Heart right ventricle (tissue), 16 donors: ENCODE data around the gene TNNI2. TPM values are rescaled to one million over a fixed set of nuclear protein-coding genes. Genes with fewer than 3 reads are reported as not detected.
A peak's percentile ranks its signal among the peaks of the same experiment; 100 is the strongest.

Experiments used
- ATAC-seq, 8 donors: fragments of 200-7000 bp; cut with Tn5 transposase; one replicate each; pipeline ENCODE4 v1.9.1; 2020; ENCODE audit warnings: mild to moderate bottlenecking in 8 of 8, moderate library complexity in 8 of 8, moderate number of reproducible peaks in 1 of 8
- DNase-seq, 2 donors: peaks; one replicate each; pipeline ENCODE4 v3.0.0-alpha.2; 2020
- H3K27ac ChIP-seq, 10 donors: fragments of 200-600 bp; sonication (generic) in 2 of 10; one replicate each; pipeline versions ENCODE4 v1.5.0 to v1.8.0; 2020 to 2022; ENCODE audit warnings: mild to moderate bottlenecking in 3 of 10
- H3K27me3 ChIP-seq, 7 donors: fragments of 200-600 bp; one replicate each; pipeline ENCODE4 v1.8.0; 2021 to 2022; ENCODE audit warnings: mild to moderate bottlenecking in 2 of 7
- H3K36me3 ChIP-seq, 9 donors: fragments of 200-600 bp; sonication (generic) in 1 of 9; one replicate each; pipeline versions ENCODE4 v1.5.0 to v1.8.0; 2020 to 2022; ENCODE audit warnings: mild to moderate bottlenecking in 2 of 9
- H3K4me1 ChIP-seq, 9 donors: fragments of 200-600 bp; sonication (generic) in 1 of 9; one replicate each; pipeline versions ENCODE4 v1.5.0 to v1.8.0; 2020 to 2022; ENCODE audit warnings: mild to moderate bottlenecking in 4 of 9
- H3K4me3 ChIP-seq, 10 donors: fragments of 200-600 bp; sonication (generic) in 2 of 10; one replicate each; pipeline versions ENCODE4 v1.5.0 to v1.8.0; 2020 to 2022; ENCODE audit warnings: mild to moderate bottlenecking in 7 of 10, moderate library complexity in 2 of 10
- H3K9me3 ChIP-seq, 11 donors: fragments of 200-600 bp in 10 of 11; sonication (generic) in 2 of 11; one replicate each; pipeline versions ENCODE4 v1.5.0 to v1.8.0; 2013 to 2022; ENCODE audit warnings: mild to moderate bottlenecking in 2 of 11, control low read depth in 1 of 11, moderate library complexity in 1 of 11
- WGBS, 2 donors: extraction: QIAGEN DNeasy Blood & Tissue Kit; methylation state at CpG; one replicate each; pipeline ENCODE4 v1.1.7; 2013; ENCODE audit warnings: inconsistent platforms in 1 of 2; 5-methylcytosine and 5-hydroxymethylcytosine counted together
- intact Hi-C, 10 donors: fragments of 100-400 bp; cut with DNase I; formaldehyde crosslinking; loops; one replicate each; pipeline versions ENCODE4 v1.11.1 to v1.14.2; 2022
- polyA plus RNA-seq, 2 donors: library from polyadenylated mRNA; stranded (reverse); fragments of 200-250 nt; gene quantifications; one replicate each; pipeline ENCODE4 v1.2.3, GENCODE V29; 2013
- total RNA-seq, 10 donors: library from RNA; stranded (reverse); fragmentation: NEBNext Ultra II Directional in 3 of 10; extraction: Animal tissue kit (Norgen Biotek cat#: 25700) in 3 of 10; gene quantifications; one replicate each; pipeline versions ENCODE4 v1.2.1 to v1.2.4, GENCODE V29; 2021 to 2023
- TF ChIP-seq, protein P1 (sequence below), 9 donors: fragments of 200-600 bp; sonication (generic) in 2 of 9; IDR thresholded peaks; one replicate each; pipeline versions ENCODE4 v1.5.0 to v1.8.0; 2021 to 2022; ENCODE audit warnings: antibody characterized with exemption in 9 of 9, mild to moderate bottlenecking in 5 of 9, moderate library complexity in 1 of 9
- donor health status: Arrhythmogenic right ventricular cardiomyopathy.
- donor health status: ischemic (EF 13 %, LVEDD 7.1; RV severe dilation, severe dysfunction).
- donor health status: healthy with polysubstance abuse.
- donor health status: DM: no; HTN: yes; CAD: no.
- donor health status: DM: no; HTN: no; CAD: no.
- donor health status: ischemic (EF 25% LVEDD 6.9; RV normal size, moderate dysfunction).
- donor health status: ischemic (EF 25% LVEDD 5.7; RV mildly dilated, moderate dysfunction).
- donor health status: healthy.
- donor health status: DM: yes; HTN: yes; CAD: no.
- donor health status: Ischemic cardiomyopathy.
- donor health status: ischemic (EF 35%, LVEDD 5.7; RV mildly dilated, moderate dysfunction).
- donor health status: nonischemic (EF 11% LVEDD 7.7; RV severe dilation, severe dysfunction).
- donor health status: DM: yes; HTN: yes; CAD: no.
- donor health status: PGD.
- donor health status: ischemic (EF 29% LVEDD 5.4; RV normal size, mild dysfunction).
- donor health status: nonischemic (EF 23%, LVEDD 6.1; RV moderate dilation, normal function).

The TNNI2 gene
- total and polyA plus RNA-seq, 12 donors, result 0.36 to 1.2 (median 0.55) TPM; not detected in 7

DNA sequence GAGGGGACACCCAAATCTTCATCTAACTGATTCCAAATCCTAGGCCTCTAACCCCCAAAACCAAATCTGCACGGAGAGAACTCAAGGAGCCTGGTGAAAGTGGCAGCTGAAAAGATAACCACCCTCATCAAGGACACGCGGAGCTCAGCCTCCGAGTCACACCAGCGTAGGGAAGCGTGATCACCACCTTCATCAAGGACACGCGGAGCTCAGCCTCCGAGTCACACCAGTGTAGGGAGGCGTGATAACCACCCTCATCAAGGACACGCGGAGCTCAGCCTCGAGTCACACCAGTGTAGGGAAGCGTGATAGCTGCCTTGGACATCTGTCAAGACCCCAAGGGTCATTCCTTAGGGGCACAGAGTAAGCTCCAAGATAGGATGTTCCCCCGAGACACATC, 33.3 kb upstream of the TNNI2 start:
- DNase-seq (no peak), ATAC-seq (no peak)
- no peak overlapping the region for H3K4me3 ChIP-seq
- intact Hi-C loops, result no loop called here
- no peaks in the 10 kb centered on the region for H3K36me3 ChIP-seq
- H3K4me1 ChIP-seq, result peaks cover 0 to 4% (median 0%) of the 10 kb centered on the region in 9 donors
- no peak overlapping the region for H3K27ac ChIP-seq
- TF ChIP-seq, protein P1, sequence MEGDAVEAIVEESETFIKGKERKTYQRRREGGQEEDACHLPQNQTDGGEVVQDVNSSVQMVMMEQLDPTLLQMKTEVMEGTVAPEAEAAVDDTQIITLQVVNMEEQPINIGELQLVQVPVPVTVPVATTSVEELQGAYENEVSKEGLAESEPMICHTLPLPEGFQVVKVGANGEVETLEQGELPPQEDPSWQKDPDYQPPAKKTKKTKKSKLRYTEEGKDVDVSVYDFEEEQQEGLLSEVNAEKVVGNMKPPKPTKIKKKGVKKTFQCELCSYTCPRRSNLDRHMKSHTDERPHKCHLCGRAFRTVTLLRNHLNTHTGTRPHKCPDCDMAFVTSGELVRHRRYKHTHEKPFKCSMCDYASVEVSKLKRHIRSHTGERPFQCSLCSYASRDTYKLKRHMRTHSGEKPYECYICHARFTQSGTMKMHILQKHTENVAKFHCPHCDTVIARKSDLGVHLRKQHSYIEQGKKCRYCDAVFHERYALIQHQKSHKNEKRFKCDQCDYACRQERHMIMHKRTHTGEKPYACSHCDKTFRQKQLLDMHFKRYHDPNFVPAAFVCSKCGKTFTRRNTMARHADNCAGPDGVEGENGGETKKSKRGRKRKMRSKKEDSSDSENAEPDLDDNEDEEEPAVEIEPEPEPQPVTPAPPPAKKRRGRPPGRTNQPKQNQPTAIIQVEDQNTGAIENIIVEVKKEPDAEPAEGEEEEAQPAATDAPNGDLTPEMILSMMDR (IDR thresholded peaks at IDR 0.05), result no peak
- H3K27me3 ChIP-seq, result peaks cover 0 to 58% (median 19%) of the 10 kb centered on the region in 7 donors
- WGBS, 2 donors, result 83 to 86% methylated on average over 15 of the region's 15 CpGs
- H3K9me3 ChIP-seq, result no peaks in the 10 kb centered on the region

DNA sequence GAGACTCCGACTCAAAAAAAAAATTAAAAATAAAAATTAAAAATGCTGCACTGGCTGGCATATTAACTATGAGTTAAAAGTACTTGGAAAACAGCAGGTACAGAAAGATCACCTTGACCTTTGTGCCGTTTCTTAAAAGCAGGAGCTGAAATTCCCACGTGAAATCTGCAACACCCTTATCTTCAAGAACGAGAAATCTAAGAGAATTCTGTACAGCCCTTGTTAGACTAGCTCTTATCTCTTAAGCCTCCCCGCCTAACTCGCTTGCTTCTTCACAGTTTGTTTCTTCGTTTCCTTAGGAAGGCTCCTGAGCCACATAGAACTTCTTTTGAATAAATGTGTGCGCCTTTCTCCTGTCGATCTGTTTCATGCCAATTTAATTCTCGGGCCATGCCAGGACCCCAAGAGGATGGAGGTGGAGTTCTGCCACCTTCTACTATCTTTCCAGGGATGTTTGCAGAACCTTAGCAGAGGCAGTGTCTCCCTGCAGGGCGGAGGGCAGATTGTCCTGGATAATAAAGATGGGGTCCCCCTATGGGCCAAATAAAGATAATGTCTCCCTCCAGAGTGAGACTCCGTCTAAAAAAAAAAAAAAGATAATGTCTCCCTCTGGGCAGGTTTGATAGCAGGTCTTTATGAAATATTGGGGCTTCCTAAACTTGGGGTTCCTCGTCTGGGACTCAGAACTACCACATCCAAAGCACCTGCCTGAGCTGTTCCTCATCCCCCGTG, 31.4 kb upstream of the TNNI2 start:
- H3K4me3 ChIP-seq, result no peak overlapping the region
- H3K27ac ChIP-seq, result no peak overlapping the region
- no peaks in the 10 kb centered on the region for H3K36me3 ChIP-seq
- H3K9me3 ChIP-seq, result peaks cover 0 to 6% (median 0%) of the 10 kb centered on the region in 11 donors
- peaks cover 0 to 70% (median 17%) of the 10 kb centered on the region in 7 donors for H3K27me3 ChIP-seq
- intact Hi-C loops, result no loop called here
- TF ChIP-seq, protein P1 (IDR thresholded peaks at IDR 0.05), result no peak
- H3K4me1 ChIP-seq, result peaks cover 0 to 11% (median 0%) of the 10 kb centered on the region in 9 donors
- WGBS, 2 donors, result 50% methylated on average over 14 of the region's 14 CpGs
- ATAC-seq (no peak), DNase-seq (no peak)

DNA sequence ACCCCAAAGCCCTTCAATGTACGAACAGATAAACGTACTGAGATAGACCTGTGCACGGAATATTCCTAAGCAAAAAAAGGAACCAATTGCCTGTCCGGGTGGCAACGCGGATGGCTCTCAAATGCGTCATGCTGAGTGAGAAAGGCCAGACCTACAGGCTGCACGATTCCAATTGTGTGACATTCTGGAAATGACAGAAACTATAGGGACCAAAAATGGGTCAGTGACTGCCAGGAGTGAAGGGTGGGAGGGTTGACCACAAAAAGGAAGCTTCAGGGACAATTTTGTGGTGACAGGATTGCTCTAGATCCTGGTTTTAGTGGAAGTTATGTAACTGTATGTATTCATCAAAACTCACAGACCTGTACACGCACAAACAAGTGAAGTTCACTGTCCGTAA, 28.0 kb upstream of the TNNI2 start:
- Histone ChIP-seq H3K27ac (no peak overlapping the region), H3K4me1 (peaks cover 0 to 11% (median 0%) of the 10 kb centered on the region in 9 donors), H3K9me3 (peaks cover 0 to 8% (median 0%) of the 10 kb centered on the region in 11 donors), H3K4me3 (no peak overlapping the region), H3K27me3 (peaks cover 0 to 81% (median 10%) of the 10 kb centered on the region in 7 donors), H3K36me3 (no peaks in the 10 kb centered on the region)
- DNase-seq (no peak), ATAC-seq (peak in 5 of 8 donors; percentile 17 to 75 (median 64))
- WGBS, 2 donors, result 44 to 51% methylated on average over 10 of the region's 10 CpGs
- TF ChIP-seq, protein P1 (IDR thresholded peaks at IDR 0.05), result no peak
- intact Hi-C loops, result loop anchor here in 1 of 10 donors (5.0 kb wide), 1 partner anchor 113 kb away; the partner anchor contains the start of gene KRTAP5-6

DNA sequence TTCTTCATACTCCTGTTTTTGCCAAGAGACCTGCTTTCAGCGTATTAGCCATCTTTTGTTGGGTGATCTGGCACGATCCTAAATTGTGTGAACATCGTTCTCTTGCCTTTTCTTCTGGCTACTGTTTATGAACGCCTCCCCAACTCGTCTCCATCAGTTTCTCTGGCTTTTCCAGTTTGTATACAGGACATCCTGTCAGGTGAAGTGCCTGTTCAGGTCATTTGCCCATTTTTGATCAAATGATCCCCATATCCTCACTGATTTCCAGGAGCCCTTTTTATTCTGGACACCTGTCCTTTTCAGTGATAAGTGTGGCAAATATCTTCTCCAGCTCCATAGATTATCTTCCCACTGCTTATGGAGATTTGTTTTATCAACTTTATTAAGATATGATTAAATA, 26.5 kb upstream of the TNNI2 start:
- Histone ChIP-seq H3K4me1 (peaks cover 0 to 11% (median 0%) of the 10 kb centered on the region in 9 donors), H3K4me3 (no peak overlapping the region), H3K27ac (no peak overlapping the region), H3K9me3 (peaks cover 0 to 9% (median 0%) of the 10 kb centered on the region in 11 donors), H3K36me3 (no peaks in the 10 kb centered on the region), H3K27me3 (peaks cover 0 to 73% (median 7%) of the 10 kb centered on the region in 7 donors)
- DNase-seq, result no peak
- 84 to 86% methylated on average over 5 of the region's 5 CpGs for WGBS, 2 donors
- intact Hi-C loops, result loop anchor here in 1 of 10 donors (5.0 kb wide), 1 partner anchor 115 kb away; the partner anchor contains the start of gene KRTAP5-6
- no peak for ATAC-seq
- TF ChIP-seq, protein P1 (IDR thresholded peaks at IDR 0.05), result no peak
